Sigmoid colon (tissue), 7 donors: ENCODE results near the gene CARD14. TPM values are rescaled to one million over a fixed set of nuclear protein-coding genes. Genes with fewer than 3 reads are reported as not detected.

Experiments used
- DNase-seq: peaks from one replicate; pipeline ENCODE4 v3.0.0-alpha.2; 2019
- H3K27ac ChIP-seq, 4 donors: fragments of 200-600 bp; sonication (generic); one replicate each; pipeline ENCODE4 v1.5.1; 2016 to 2019; ENCODE audit warnings: mild to moderate bottlenecking in 1 of 4
- H3K27me3 ChIP-seq, 3 donors: fragments of 200-600 bp; sonication (generic); one replicate each; pipeline ENCODE4 v1.5.1; 2019; ENCODE audit warnings: mild to moderate bottlenecking in 1 of 3
- H3K36me3 ChIP-seq, 4 donors: fragments of 200-600 bp; sonication (generic); one replicate each; pipeline ENCODE4 v1.5.1; 2016 to 2019
- H3K4me1 ChIP-seq, 4 donors: fragments of 200-600 bp; sonication (generic); one replicate each; pipeline ENCODE4 v1.5.1; 2017 to 2019
- H3K4me3 ChIP-seq, 4 donors: fragments of 200-600 bp; sonication (generic); one replicate each; pipeline ENCODE4 v1.5.1; 2017 to 2019; ENCODE audit warnings: mild to moderate bottlenecking in 2 of 4, moderate library complexity in 1 of 4
- H3K9me3 ChIP-seq, 4 donors: fragments of 200-600 bp in 3 of 4; sonication (generic) in 3 of 4; one replicate each; pipeline versions ENCODE4 v1.5.1 to v1.6.1; 2013 to 2019
- EP300 ChIP-seq, 4 donors: sonication (generic); formaldehyde crosslinking; IDR thresholded peaks; one replicate each; pipeline ENCODE4 v1.6.1; 2017; ENCODE audit warnings: antibody characterized with exemption in 4 of 4
- POLR2A ChIP-seq, 2 donors: fragments of 450-650 bp; IDR thresholded peaks; one replicate each; pipeline ENCODE4 v1.6.1; 2016; ENCODE audit warnings: antibody characterized with exemption in 2 of 2, mild to moderate bottlenecking in 2 of 2, moderate library complexity in 2 of 2
- POLR2AphosphoS5 ChIP-seq, 4 donors: sonication (generic); formaldehyde crosslinking; IDR thresholded peaks; one replicate each; pipeline ENCODE4 v1.6.1; 2017; ENCODE audit warnings: antibody characterized with exemption in 4 of 4
- WGBS, 2 donors: extraction: QIAGEN DNeasy Blood & Tissue Kit; methylation state at CpG; one replicate each; pipeline ENCODE4 v1.1.7; 2013; 5-methylcytosine and 5-hydroxymethylcytosine counted together
- intact Hi-C: fragments of 100-400 bp; cut with DNase I; formaldehyde crosslinking; loops from one replicate; pipeline ENCODE4 v1.15.1; 2023
- polyA plus RNA-seq, 3 donors: library from polyadenylated mRNA; stranded (reverse); fragments of 200-250 nt; gene quantifications; one replicate each; pipeline ENCODE4 v1.2.3, GENCODE V29; 2013
- total RNA-seq, 4 donors: library from RNA; depleted of rRNA; stranded (reverse); fragments of >200 nt; gene quantifications; one replicate each; pipeline ENCODE4 v1.1.0, GENCODE V29; 2016
- TF ChIP-seq, protein P1 (sequence below), 4 experiments: fragments of 450-650 bp in 3 of 4; fragments of 200-600 bp in 1 of 4; IDR thresholded peaks; one replicate each; pipeline ENCODE4 v1.5.1; 2016 to 2019; ENCODE audit warnings: antibody characterized with exemption in 4 of 4, mild to moderate bottlenecking in 3 of 4, moderate library complexity in 2 of 4
- donor health status: healthy with polysubstance abuse.
- donor health status: Bipolar disorder and iron deficiency.
- donor health status: healthy.

Gene CARD14
- total and polyA plus RNA-seq, 7 donors, result 0.23 to 1.8 (median 1.5) TPM; not detected in 4

- WGBS, 2 donors, result 82 to 87% methylated on average over 4 of the region's 4 CpGs
- Histone ChIP-seq H3K4me1 (no peaks in the 10 kb centered on the region), H3K27me3 (peaks cover 0 to 8% (median 0%) of the 10 kb centered on the region in 3 donors), H3K27ac (no peak overlapping the region), H3K36me3 (no peaks in the 10 kb centered on the region), H3K4me3 (no peak overlapping the region), H3K9me3 (no peaks in the 10 kb centered on the region)
- TF ChIP-seq POLR2AphosphoS5 (IDR thresholded peaks at IDR 0.05), result no peak
- no peak for TF ChIP-seq EP300 (IDR thresholded peaks at IDR 0.05)
- no peak for TF ChIP-seq POLR2A (IDR thresholded peaks at IDR 0.05)
- TF ChIP-seq, protein P1, sequence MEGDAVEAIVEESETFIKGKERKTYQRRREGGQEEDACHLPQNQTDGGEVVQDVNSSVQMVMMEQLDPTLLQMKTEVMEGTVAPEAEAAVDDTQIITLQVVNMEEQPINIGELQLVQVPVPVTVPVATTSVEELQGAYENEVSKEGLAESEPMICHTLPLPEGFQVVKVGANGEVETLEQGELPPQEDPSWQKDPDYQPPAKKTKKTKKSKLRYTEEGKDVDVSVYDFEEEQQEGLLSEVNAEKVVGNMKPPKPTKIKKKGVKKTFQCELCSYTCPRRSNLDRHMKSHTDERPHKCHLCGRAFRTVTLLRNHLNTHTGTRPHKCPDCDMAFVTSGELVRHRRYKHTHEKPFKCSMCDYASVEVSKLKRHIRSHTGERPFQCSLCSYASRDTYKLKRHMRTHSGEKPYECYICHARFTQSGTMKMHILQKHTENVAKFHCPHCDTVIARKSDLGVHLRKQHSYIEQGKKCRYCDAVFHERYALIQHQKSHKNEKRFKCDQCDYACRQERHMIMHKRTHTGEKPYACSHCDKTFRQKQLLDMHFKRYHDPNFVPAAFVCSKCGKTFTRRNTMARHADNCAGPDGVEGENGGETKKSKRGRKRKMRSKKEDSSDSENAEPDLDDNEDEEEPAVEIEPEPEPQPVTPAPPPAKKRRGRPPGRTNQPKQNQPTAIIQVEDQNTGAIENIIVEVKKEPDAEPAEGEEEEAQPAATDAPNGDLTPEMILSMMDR (IDR thresholded peaks at IDR 0.05), result no peak
- intact Hi-C loops, result no loop called here
- DNase-seq, result no peak
Observed at GRCh38 chr17:80163336-80163735, 6.5 kb upstream of the CARD14 start.

DNA sequence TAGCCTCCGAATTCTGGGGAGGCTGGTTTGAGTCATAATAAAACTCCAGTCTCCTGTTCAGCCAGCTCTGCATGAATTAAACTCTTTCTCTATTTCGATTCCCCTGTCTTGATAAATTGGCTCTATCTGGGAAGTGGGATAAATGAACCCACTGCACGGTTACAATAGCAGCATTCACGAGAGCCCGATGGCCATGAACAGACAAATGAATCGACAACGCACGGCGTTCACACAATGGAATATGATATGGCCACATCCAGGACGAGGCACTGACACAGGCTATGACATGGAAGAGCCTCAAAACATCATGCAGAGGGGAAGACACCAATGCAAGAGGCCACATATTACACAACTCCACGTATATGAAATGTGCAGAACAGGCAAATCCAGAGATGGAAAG lies 5.6 kb upstream of the CARD14 start:
- H3K27me3 ChIP-seq, result peaks cover 0 to 8% (median 0%) of the 10 kb centered on the region in 3 donors
- DNase-seq, result no peak
- intact Hi-C loops, result no loop called here
- H3K9me3 ChIP-seq, result no peaks in the 10 kb centered on the region
- no peaks in the 10 kb centered on the region for H3K4me1 ChIP-seq
- no peak overlapping the region for H3K27ac ChIP-seq
- no peak for TF ChIP-seq EP300 (IDR thresholded peaks at IDR 0.05)
- TF ChIP-seq POLR2A (IDR thresholded peaks at IDR 0.05), result no peak
- TF ChIP-seq POLR2AphosphoS5 (IDR thresholded peaks at IDR 0.05), result no peak
- TF ChIP-seq, protein P1 (IDR thresholded peaks at IDR 0.05), result no peak
- WGBS, 2 donors, result 81 to 89% methylated on average over 11 of the region's 11 CpGs
- no peak overlapping the region for H3K4me3 ChIP-seq
- H3K36me3 ChIP-seq, result no peaks in the 10 kb centered on the region

DNA sequence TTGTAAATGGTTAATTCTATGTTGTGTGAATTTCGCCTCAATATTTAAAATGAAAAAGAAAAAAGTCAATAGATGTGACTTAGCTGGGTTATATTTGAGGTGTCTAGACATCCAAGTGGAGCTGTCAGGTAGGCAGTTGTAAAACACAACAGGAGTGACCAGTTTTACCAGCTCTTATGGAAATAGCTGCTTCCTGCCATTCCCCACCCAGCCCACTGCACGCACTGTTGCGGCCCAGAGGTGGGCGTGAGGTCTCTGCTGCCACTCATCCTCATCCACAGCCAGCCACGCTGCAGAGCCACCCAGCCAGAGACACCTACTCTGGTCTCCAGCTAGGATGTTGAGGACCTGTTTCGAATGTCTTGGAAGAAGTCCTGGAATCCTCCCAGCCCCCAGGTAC lies 3.4 kb upstream of the CARD14 start:
- DNase-seq, result no peak
- intact Hi-C loops, result no loop called here
- no peak for TF ChIP-seq EP300 (IDR thresholded peaks at IDR 0.05)

DNA sequence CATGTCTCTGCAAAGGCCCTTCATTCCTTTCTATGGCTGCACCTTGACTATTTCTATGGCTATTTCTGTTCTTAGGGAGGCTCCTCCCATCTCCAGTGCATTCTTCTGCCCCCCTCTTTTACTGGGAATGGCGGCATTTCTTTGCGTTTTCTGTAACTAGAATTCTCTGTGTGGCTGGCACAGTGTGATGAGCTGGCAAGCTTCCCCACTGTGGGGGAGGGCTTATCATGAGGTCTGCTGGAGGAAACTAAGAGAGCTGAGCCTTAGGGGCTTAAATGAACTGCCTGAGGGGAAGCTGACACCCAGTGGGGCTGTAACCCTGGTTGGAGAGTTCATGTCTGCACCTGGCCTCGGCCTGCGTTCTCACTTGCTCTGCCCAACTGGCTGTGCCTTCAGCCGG lies 1.5 kb upstream of the CARD14 start:
- Histone ChIP-seq H3K36me3 (no peaks in the 10 kb centered on the region), H3K27me3 (peaks cover 0 to 3% (median 0%) of the 10 kb centered on the region in 3 donors), H3K4me3 (no peak overlapping the region), H3K4me1 (no peaks in the 10 kb centered on the region), H3K9me3 (no peaks in the 10 kb centered on the region), H3K27ac (no peak overlapping the region)
- WGBS, 2 donors, result 85 to 91% methylated on average over 5 of the region's 5 CpGs
- TF ChIP-seq POLR2AphosphoS5 (IDR thresholded peaks at IDR 0.05) (no peak), EP300 (IDR thresholded peaks at IDR 0.05) (no peak), POLR2A (IDR thresholded peaks at IDR 0.05) (no peak)
- TF ChIP-seq, protein P1 (IDR thresholded peaks at IDR 0.05), result no peak
- DNase-seq, result no peak
- intact Hi-C loops, result no loop called here

More for the DNA sequence above, 3.4 kb upstream of the CARD14 start:
- no peaks in the 10 kb centered on the region for H3K36me3 ChIP-seq
- peaks cover 0 to 3% (median 0%) of the 10 kb centered on the region in 3 donors for H3K27me3 ChIP-seq
- H3K4me3 ChIP-seq, result no peak overlapping the region
- H3K9me3 ChIP-seq, result no peaks in the 10 kb centered on the region
- no peaks in the 10 kb centered on the region for H3K4me1 ChIP-seq
- WGBS, 2 donors, result 43 to 71% methylated on average over 6 of the region's 6 CpGs
- H3K27ac ChIP-seq, result no peak overlapping the region

DNA sequence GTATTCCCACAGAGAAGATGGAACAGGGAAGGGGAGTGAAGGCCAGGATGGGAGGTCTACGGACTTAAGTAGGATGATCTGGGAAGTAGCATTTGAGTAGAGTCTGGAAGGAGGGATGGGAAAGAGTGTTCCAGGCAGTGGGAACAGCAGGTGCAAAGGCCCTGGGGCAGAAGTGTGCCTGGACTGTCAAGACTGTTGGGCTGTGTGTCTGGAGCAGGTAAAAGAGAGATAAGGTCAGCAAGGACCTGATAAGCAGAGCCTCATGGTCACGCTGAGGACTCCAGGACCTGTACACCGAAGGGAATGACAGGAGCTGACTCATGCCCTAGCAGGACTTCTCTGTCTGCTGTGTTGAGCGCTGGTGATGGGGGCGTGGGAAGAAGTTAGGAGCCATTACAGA lies 723 bp upstream of the CARD14 start:
- H3K4me1 ChIP-seq, result no peaks in the 10 kb centered on the region
- H3K4me3 ChIP-seq, result no peak overlapping the region
- H3K27ac ChIP-seq, result no peak overlapping the region
- no peaks in the 10 kb centered on the region for H3K9me3 ChIP-seq
- no peak for TF ChIP-seq POLR2AphosphoS5 (IDR thresholded peaks at IDR 0.05)
- TF ChIP-seq POLR2A (IDR thresholded peaks at IDR 0.05), result no peak
- TF ChIP-seq, protein P1 (IDR thresholded peaks at IDR 0.05), result no peak
- TF ChIP-seq EP300 (IDR thresholded peaks at IDR 0.05), result no peak
- no peaks in the 10 kb centered on the region for H3K36me3 ChIP-seq
- DNase-seq, result no peak
- 94 to 95% methylated on average over 5 of the region's 5 CpGs for WGBS, 2 donors
- intact Hi-C loops, result no loop called here
- H3K27me3 ChIP-seq, result peaks cover 0 to 3% (median 0%) of the 10 kb centered on the region in 3 donors
